Measurements from ENCODE around the gene CAPN5.

GRCh38 chr11:77092382-77092781 lies 25.6 kb downstream of the CAPN5 start:
- TF ChIP-seq SP1 (CRISPR knock-in tag; conservative IDR thresholded peaks at IDR 0.05) = no peak
- TF ChIP-seq, protein P1, sequence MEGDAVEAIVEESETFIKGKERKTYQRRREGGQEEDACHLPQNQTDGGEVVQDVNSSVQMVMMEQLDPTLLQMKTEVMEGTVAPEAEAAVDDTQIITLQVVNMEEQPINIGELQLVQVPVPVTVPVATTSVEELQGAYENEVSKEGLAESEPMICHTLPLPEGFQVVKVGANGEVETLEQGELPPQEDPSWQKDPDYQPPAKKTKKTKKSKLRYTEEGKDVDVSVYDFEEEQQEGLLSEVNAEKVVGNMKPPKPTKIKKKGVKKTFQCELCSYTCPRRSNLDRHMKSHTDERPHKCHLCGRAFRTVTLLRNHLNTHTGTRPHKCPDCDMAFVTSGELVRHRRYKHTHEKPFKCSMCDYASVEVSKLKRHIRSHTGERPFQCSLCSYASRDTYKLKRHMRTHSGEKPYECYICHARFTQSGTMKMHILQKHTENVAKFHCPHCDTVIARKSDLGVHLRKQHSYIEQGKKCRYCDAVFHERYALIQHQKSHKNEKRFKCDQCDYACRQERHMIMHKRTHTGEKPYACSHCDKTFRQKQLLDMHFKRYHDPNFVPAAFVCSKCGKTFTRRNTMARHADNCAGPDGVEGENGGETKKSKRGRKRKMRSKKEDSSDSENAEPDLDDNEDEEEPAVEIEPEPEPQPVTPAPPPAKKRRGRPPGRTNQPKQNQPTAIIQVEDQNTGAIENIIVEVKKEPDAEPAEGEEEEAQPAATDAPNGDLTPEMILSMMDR (IDR thresholded peaks at IDR 0.05) = no peak
- no peak for TF ChIP-seq E2F4 (CRISPR knock-in tag; IDR thresholded peaks at IDR 0.05; ENCODE audit: borderline replicate concordance, low read depth)
- no peak for TF ChIP-seq TP53 (CRISPR knock-in tag; IDR thresholded peaks at IDR 0.05)
- no peak for TF ChIP-seq ZNF138 (CRISPR knock-in tag; conservative IDR thresholded peaks at IDR 0.05)
- TF ChIP-seq NR1H2 (CRISPR knock-in tag; IDR thresholded peaks at IDR 0.05) = no peak
- TF ChIP-seq HMGXB4 (CRISPR knock-in tag; IDR thresholded peaks at IDR 0.05) = no peak
- no peak for TF ChIP-seq CBFB (CRISPR knock-in tag; IDR thresholded peaks at IDR 0.05; ENCODE audit: low read depth)
- no peak for TF ChIP-seq ZNF232 (CRISPR knock-in tag; IDR thresholded peaks at IDR 0.05)
- no peak for TF ChIP-seq ZBTB43 (CRISPR knock-in tag; IDR thresholded peaks at IDR 0.05)
- TF ChIP-seq, protein P2, sequence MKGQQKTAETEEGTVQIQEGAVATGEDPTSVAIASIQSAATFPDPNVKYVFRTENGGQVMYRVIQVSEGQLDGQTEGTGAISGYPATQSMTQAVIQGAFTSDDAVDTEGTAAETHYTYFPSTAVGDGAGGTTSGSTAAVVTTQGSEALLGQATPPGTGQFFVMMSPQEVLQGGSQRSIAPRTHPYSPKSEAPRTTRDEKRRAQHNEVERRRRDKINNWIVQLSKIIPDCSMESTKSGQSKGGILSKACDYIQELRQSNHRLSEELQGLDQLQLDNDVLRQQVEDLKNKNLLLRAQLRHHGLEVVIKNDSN (CRISPR knock-in tag; IDR thresholded peaks at IDR 0.05) = no peak
